Upper lobe of left lung (tissue), 6 donors: ENCODE measurements around the gene CARHSP1. TPM values are rescaled to one million over a fixed set of nuclear protein-coding genes. Genes with fewer than 3 reads are reported as not detected.
"Not testable (repeated sequence)": the region's sequence is repeated elsewhere in the genome, so short reads cannot be mapped to it uniquely, and the experiment has no call there.

ENCODE experiments used
- ATAC-seq, 2 donors: fragments of 200-7000 bp; cut with Tn5 transposase; one replicate each; pipeline ENCODE4 v1.9.1; 2022; ENCODE audit warnings: mild to moderate bottlenecking in 2 of 2, moderate library complexity in 2 of 2; ENCODE audit not compliant: low FRiP score in 2 of 2
- DNase-seq, 2 donors: peaks; one replicate each; pipeline ENCODE4 v3.0.0-alpha.2; 2019 to 2020
- H3K27ac ChIP-seq, 4 donors: fragments of 200-600 bp; sonication (generic); one replicate each; pipeline ENCODE4 v1.5.1; 2016 to 2019
- H3K27me3 ChIP-seq, 4 donors: fragments of 200-600 bp; sonication (generic); one replicate each; pipeline ENCODE4 v1.5.1; 2017 to 2019
- H3K36me3 ChIP-seq, 4 donors: fragments of 200-600 bp; sonication (generic); one replicate each; pipeline ENCODE4 v1.5.1; 2016 to 2019
- H3K4me1 ChIP-seq, 4 donors: fragments of 200-600 bp; sonication (generic); one replicate each; pipeline ENCODE4 v1.5.1; 2018 to 2019
- H3K4me3 ChIP-seq, 4 donors: fragments of 200-600 bp; sonication (generic); one replicate each; pipeline ENCODE4 v1.5.1; 2017 to 2019; ENCODE audit warnings: mild to moderate bottlenecking in 2 of 4, moderate library complexity in 1 of 4
- H3K9me3 ChIP-seq, 4 donors: fragments of 200-600 bp; sonication (generic); one replicate each; pipeline ENCODE4 v1.5.1; 2018 to 2019
- CTCF ChIP-seq, 6 experiments: fragments of 450-650 bp in 4 of 6; fragments of 200-600 bp in 2 of 6; sonication (generic) in 2 of 6; IDR thresholded peaks; one replicate each; pipeline ENCODE4 v1.5.1; 2016 to 2019; ENCODE audit warnings: antibody characterized with exemption in 6 of 6
- EP300 ChIP-seq, 4 donors: sonication (generic); formaldehyde crosslinking; IDR thresholded peaks; one replicate each; pipeline ENCODE4 v1.5.1; 2017; ENCODE audit warnings: antibody characterized with exemption in 4 of 4, control low read depth in 2 of 4
- POLR2A ChIP-seq, 4 donors: fragments of 450-650 bp; IDR thresholded peaks; one replicate each; pipeline ENCODE4 v1.5.1; 2016 to 2017; ENCODE audit warnings: antibody characterized with exemption in 4 of 4, mild to moderate bottlenecking in 2 of 4
- POLR2AphosphoS5 ChIP-seq, 2 donors: sonication (generic); formaldehyde crosslinking; IDR thresholded peaks; one replicate each; pipeline ENCODE4 v1.5.1; 2017; ENCODE audit warnings: antibody characterized with exemption in 2 of 2
- WGBS, 2 donors: methylation state at CpG; one replicate each; pipeline ENCODE4 v1.1.5; 2017 to 2018; 5-methylcytosine and 5-hydroxymethylcytosine counted together
- total RNA-seq, 6 donors: library from RNA; depleted of rRNA in 4 of 6; stranded (reverse); fragments of >200 nt in 4 of 6; gene quantifications; one replicate each; pipeline versions ENCODE4 v1.1.0 to v1.2.1, GENCODE V29; 2016 to 2021
- donor health status: DM: no; HTN: no; CAD: no; lungs with moderate emphysema.
- donor health status: DM: no; HTN: yes; CAD: no; lungs with severe emphysema.

The CARHSP1 gene
- 100 to 1,000 TPM in 1 of 6 donors, 10 to 100 TPM in 5; 33.5 to 102 (median 75.3) TPM for total RNA-seq

DNA sequence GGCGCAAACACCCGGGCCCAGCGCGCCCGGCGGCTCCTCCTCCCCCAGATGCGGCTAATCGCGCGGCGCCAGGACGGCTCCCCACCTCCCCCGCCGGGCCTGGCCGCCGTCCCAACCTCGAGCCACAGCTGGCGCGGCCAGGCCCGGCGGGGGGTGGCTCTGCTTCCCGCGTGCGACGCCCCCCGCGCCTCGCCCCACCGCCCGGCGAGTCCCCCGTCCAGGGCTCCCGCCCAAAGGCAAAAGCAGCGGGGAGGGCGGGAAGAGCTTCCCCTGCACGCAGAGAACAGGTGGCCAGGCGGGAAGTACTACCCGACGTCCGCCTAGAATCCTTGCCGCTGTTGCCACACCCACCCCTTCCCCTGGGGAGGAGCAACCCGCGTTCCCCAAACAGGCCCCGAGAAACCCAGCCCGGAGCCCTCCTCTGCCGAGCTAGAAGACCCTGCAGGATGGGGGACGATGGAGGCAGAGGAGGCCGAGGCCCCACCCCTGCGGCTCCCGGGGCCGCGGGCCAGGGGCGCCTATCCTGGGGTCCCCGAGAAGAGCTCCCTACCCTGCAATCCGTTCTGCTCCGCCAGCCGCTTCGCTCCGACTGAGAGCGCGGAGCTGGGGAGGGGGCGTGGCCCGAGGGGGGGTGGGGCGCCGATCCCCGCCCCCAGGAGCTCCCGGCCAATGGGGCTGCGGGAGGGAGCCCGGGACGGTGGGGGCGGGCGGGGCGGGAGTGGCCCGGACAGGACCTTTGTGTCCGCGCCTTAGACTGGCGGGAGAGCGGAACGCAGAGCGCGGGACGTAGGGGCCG, at the start of gene CARHSP1:
Gene CARHSP1, minus strand, starts transcription at position 591 of the 796 bp plus-strand sequence. CDS start 9,678 bp downstream, outside the sequence.
- TF ChIP-seq POLR2A (IDR thresholded peaks at IDR 0.05): peak in 3 of 4 donors; percentile 47 to 76 (median 69)
- TF ChIP-seq POLR2AphosphoS5 (IDR thresholded peaks at IDR 0.05): peak; percentile 53 to 74
- TF ChIP-seq EP300 (IDR thresholded peaks at IDR 0.05): peak in 1 of 4 donors; percentile 9
- peak in 1 of 6 experiments; percentile 3 for TF ChIP-seq CTCF (IDR thresholded peaks at IDR 0.05)
- Histone ChIP-seq H3K27ac (peak within 1 kb of the TSS; percentile 87 to 97 (median 89)), H3K4me3 (peak within 1 kb of the TSS; percentile 82 to 94 (median 91)), H3K36me3 (no peaks in the 10 kb centered on the region), H3K9me3 (no peaks in the 10 kb centered on the region), H3K27me3 (no peaks in the 10 kb centered on the region), H3K4me1 (peaks cover 44 to 63% (median 51%) of the 10 kb centered on the region in 4 donors)
- DNase-seq (peak; percentile 88 to 96), ATAC-seq (peak; percentile 95 to 96)
- 0 to 1% methylated on average over 1 to 34 of the region's 83 CpGs for WGBS, 2 donors

- not testable (repeated sequence) for H3K4me1 ChIP-seq, H3K27ac ChIP-seq, H3K27me3 ChIP-seq, DNase-seq, H3K4me3 ChIP-seq, ATAC-seq, H3K9me3 ChIP-seq
- 97 to 98% methylated on average over 9 to 10 of the region's 10 CpGs for WGBS, 2 donors
- H3K36me3 ChIP-seq: peaks cover 40 to 99% (median 81%) of the 10 kb centered on the region in 4 donors
Observed at GRCh38 chr16:8917336-8917735, 48.5 kb upstream of the CARHSP1 start.

GRCh38 chr16:8916541-8917225, 47.9 kb upstream of the CARHSP1 start:
- H3K36me3 ChIP-seq: peaks cover 41 to 99% (median 79%) of the 10 kb centered on the region in 4 donors
- H3K4me1 ChIP-seq: no peaks in the 10 kb centered on the region
- no peak for ATAC-seq
- TF ChIP-seq EP300 (IDR thresholded peaks at IDR 0.05) (no peak), CTCF (IDR thresholded peaks at IDR 0.05) (no peak)
- no peak for DNase-seq
- 80 to 83% methylated on average over 5 of the region's 5 CpGs for WGBS, 2 donors
- no peak overlapping the region for H3K4me3 ChIP-seq
- no peak overlapping the region for H3K27ac ChIP-seq
- no peaks in the 10 kb centered on the region for H3K9me3 ChIP-seq
- no peaks in the 10 kb centered on the region for H3K27me3 ChIP-seq

DNA sequence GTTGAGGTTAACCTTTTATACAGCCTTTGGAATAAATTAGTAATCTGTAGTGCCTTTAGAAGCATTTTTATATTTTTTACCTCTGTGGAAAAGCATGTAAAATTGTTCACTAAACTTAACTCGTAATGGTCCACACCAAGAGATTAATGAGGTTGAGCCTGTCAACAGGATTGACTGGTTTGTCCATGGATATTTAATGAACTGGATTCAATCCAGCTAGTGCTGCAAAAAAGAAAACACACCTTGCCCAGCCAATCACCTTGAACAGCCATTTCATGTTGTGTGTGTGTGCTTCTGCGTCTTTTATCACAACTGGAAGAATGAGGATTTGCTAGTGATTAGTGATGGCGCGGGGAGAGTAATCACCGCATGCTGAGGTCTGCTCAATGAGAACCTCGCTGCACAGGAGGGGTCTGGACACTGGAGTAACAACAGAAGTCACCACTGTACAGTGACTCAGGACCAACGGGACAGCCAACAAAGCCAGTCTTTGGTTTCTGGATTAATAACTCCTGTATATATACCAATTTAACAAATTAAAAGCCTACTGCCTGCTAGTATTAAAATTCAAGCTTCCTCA, 47.0 kb upstream of the CARHSP1 start:
- H3K36me3 ChIP-seq: peaks cover 43 to 100% (median 80%) of the 10 kb centered on the region in 4 donors
- no peak overlapping the region for H3K27ac ChIP-seq
- TF ChIP-seq CTCF (IDR thresholded peaks at IDR 0.05): no peak
- no peak for TF ChIP-seq POLR2A (IDR thresholded peaks at IDR 0.05)
- TF ChIP-seq EP300 (IDR thresholded peaks at IDR 0.05): no peak
- no peak for TF ChIP-seq POLR2AphosphoS5 (IDR thresholded peaks at IDR 0.05)
- no peaks in the 10 kb centered on the region for H3K9me3 ChIP-seq
- WGBS, 2 donors: 92 to 96% methylated on average over 7 of the region's 7 CpGs
- H3K27me3 ChIP-seq: no peaks in the 10 kb centered on the region
- no peak for DNase-seq
- H3K4me3 ChIP-seq: no peak overlapping the region
- ATAC-seq: no peak
- no peaks in the 10 kb centered on the region for H3K4me1 ChIP-seq

GRCh38 chr16:8914098-8914497, 45.3 kb upstream of the CARHSP1 start:
- peaks cover 27 to 100% (median 78%) of the 10 kb centered on the region in 4 donors for H3K36me3 ChIP-seq
- 90 to 95% methylated on average over 3 of the region's 3 CpGs for WGBS, 2 donors
- no peaks in the 10 kb centered on the region for H3K9me3 ChIP-seq
- no peak overlapping the region for H3K4me3 ChIP-seq
- no peak for TF ChIP-seq POLR2AphosphoS5 (IDR thresholded peaks at IDR 0.05)
- TF ChIP-seq POLR2A (IDR thresholded peaks at IDR 0.05): no peak
- TF ChIP-seq EP300 (IDR thresholded peaks at IDR 0.05): no peak
- no peak for TF ChIP-seq CTCF (IDR thresholded peaks at IDR 0.05)
- no peaks in the 10 kb centered on the region for H3K4me1 ChIP-seq
- no peak overlapping the region for H3K27ac ChIP-seq
- DNase-seq: no peak
- no peak for ATAC-seq
- H3K27me3 ChIP-seq: no peaks in the 10 kb centered on the region
